Cardiac atrium fibroblast (primary cell): ENCODE results near the gene OR7C2. TPM values are rescaled to one million over a fixed set of nuclear protein-coding genes. Genes with fewer than 3 reads are reported as not detected.

Experiments used
- total RNA-seq: library from RNA; depleted of rRNA; stranded (reverse); fragments of >200 nt; gene quantifications from 2 replicates; pipeline ENCODE4 v1.2.3, GENCODE V29; 2015

OR7C2 gene
- total RNA-seq, result not detected in 2 replicates

DNA sequence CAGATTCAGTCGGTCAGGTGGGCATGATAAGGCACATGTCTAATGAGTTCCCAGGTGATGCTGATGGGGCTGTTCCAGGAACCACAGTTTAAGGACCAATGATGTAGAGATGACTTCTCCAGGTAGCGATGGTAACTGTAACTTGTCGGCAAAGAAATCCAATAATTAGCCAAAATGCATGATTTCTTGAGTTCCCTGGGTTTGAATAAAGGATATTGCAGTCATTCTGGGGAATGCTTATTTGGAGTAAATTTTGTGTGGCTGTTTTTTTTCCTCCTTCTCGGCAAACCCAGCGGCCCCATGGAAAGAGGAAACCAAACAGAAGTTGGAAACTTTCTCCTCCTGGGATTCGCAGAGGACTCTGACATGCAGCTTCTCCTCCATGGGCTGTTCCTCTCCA lies at the start of gene OR7C2:
OR7C2 (plus strand) TSS at position 301 of the 400 bp plus-strand sequence; CDS start at position 301, 0 bp downstream.

GRCh38 chr19:14979476-14980255 lies 38.4 kb downstream of the OR7C2 start, which contains the start of gene SLC1A6:
TSS of gene SLC1A6 (minus strand) at chr19:14979864. CDS start at chr19:14972910, 6,954 bp downstream.

Other genes with a start within 250 kb of the OR7C2 start
- gene ADGRE2, start 162.9 kb upstream of the OR7C2 start, total RNA-seq, result 0.32 and 1.4 TPM in 2 replicates
- not detected in 2 replicates for gene OR7A5, start 106.3 kb upstream of the OR7C2 start, total RNA-seq
- not detected in 2 replicates for gene OR7C1, start 106.3 kb upstream of the OR7C2 start, total RNA-seq
- not detected in 2 replicates for gene OR7A10, start 92.6 kb upstream of the OR7C2 start, total RNA-seq
- gene OR7A17, start 55.4 kb upstream of the OR7C2 start, total RNA-seq, result not detected in 2 replicates
- not detected in 2 replicates for gene SLC1A6, start 38.4 kb downstream of the OR7C2 start, total RNA-seq
- gene CASP14, start 108.0 kb downstream of the OR7C2 start, total RNA-seq, result not detected in 2 replicates
- gene OR1I1, start 140.7 kb downstream of the OR7C2 start, total RNA-seq, result not detected in 2 replicates
- gene SYDE1, start 165.9 kb downstream of the OR7C2 start, total RNA-seq, result 59.6 and 61.6 TPM in 2 replicates